Gastrocnemius medialis (tissue), 4 donors: ENCODE results near the gene KLK15.

Experiments used
- POLR2A ChIP-seq, 2 donors: fragments of 450-650 bp; IDR thresholded peaks; one replicate each; pipeline ENCODE4 v1.6.1; 2017; ENCODE audit warnings: antibody characterized with exemption in 2 of 2, mild to moderate bottlenecking in 2 of 2, moderate library complexity in 2 of 2
- TF ChIP-seq, protein P1 (sequence below), 5 experiments: fragments of 450-650 bp in 3 of 5; fragments of 200-600 bp in 2 of 5; sonication (generic) in 2 of 5; IDR thresholded peaks in 4 of 5; conservative IDR thresholded peaks in 1 of 5; 1 replicate in 4 of 5; 2 replicates in 1 of 5; pipeline ENCODE4 v1.5.1; 2016 to 2019; ENCODE audit warnings: antibody characterized with exemption in 5 of 5, mild to moderate bottlenecking in 3 of 5, moderate library complexity in 3 of 5

DNA sequence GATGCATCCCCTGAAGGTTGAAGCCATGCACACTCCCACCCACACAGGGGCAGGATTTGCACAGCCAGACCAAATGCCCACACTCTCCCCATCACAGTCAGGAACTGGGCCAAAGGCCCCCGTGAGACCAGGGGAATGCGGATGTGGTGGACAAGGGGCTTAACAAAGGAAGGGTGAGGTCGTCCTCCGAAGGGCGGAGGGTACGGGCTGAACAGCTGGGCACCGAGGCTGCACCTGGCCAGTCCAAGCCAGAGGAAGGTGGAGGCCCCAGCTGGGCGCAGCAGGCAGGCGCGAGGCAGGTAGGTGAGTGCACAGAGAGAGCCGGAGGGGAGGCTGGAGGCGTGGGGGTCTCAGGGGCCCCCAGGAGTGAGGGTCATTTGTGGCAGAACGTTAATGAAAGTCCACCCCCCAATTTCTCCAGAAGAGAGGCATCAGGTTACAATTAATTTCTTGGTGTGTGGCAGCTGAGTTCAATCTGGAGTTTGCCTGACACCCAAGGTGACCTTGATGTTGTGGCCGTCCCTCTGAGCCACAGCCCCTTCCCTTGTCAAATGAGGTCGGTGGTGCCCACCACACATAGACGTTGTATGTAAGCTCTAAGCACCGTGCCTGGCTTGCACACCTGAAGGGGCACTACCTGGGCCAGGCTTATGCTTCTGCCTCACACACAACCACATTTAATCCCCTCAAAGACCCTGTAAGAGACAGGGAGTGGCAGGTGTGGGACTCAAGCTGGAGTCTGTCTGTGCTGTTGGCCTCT, 2.9 kb downstream of the KLK15 start:
- TF ChIP-seq POLR2A (IDR thresholded peaks at IDR 0.05), result no peak
- TF ChIP-seq, protein P1, sequence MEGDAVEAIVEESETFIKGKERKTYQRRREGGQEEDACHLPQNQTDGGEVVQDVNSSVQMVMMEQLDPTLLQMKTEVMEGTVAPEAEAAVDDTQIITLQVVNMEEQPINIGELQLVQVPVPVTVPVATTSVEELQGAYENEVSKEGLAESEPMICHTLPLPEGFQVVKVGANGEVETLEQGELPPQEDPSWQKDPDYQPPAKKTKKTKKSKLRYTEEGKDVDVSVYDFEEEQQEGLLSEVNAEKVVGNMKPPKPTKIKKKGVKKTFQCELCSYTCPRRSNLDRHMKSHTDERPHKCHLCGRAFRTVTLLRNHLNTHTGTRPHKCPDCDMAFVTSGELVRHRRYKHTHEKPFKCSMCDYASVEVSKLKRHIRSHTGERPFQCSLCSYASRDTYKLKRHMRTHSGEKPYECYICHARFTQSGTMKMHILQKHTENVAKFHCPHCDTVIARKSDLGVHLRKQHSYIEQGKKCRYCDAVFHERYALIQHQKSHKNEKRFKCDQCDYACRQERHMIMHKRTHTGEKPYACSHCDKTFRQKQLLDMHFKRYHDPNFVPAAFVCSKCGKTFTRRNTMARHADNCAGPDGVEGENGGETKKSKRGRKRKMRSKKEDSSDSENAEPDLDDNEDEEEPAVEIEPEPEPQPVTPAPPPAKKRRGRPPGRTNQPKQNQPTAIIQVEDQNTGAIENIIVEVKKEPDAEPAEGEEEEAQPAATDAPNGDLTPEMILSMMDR (IDR thresholded peaks at IDR 0.05 in 4 of 5, conservative IDR thresholded peaks at IDR 0.05 in 1 of 5), result no peak
